GM21786 (cell line): ENCODE measurements around the gene MOB1A.
A peak's percentile ranks its signal among the peaks of the same experiment; 100 is the strongest.
"Not testable (repeated sequence)": the region's sequence is repeated elsewhere in the genome, so short reads cannot be mapped to it uniquely, and the experiment has no call there.

Source experiments
- ATAC-seq: cut with Tn5 transposase; IDR thresholded peaks from one replicate; pipeline ENCODE4 v1.9.1; 2021; ENCODE audit not compliant: unreplicated experiment

Gene MOB1A

GRCh38 chr2:74178211-74179062 is at the start of gene MOB1A:
MOB1A (minus strand) TSS chr2:74178879; CDS start chr2:74178674, 205 bp downstream.
- peak; percentile 80 for ATAC-seq

GRCh38 chr2:74227646-74228045 is 49.0 kb upstream of the MOB1A start:
- ATAC-seq: no peak

GRCh38 chr2:74226648-74227213 is 48.1 kb upstream of the MOB1A start:
- ATAC-seq: no peak

GRCh38 chr2:74225698-74226459 is 47.2 kb upstream of the MOB1A start:
- no peak for ATAC-seq

- ATAC-seq: no peak
Measured at GRCh38 chr2:74223941-74224770, 45.5 kb upstream of the MOB1A start.

- ATAC-seq: no peak
Measured at GRCh38 chr2:74222300-74222650, 43.6 kb upstream of the MOB1A start.

- ATAC-seq: no peak
Measured at GRCh38 chr2:74221604-74222299, 43.1 kb upstream of the MOB1A start.

- no peak for ATAC-seq
Measured at GRCh38 chr2:74221091-74221490, 42.4 kb upstream of the MOB1A start.

- ATAC-seq: no peak
Measured at GRCh38 chr2:74219846-74220486, 41.3 kb upstream of the MOB1A start.

- ATAC-seq: no peak
Measured at GRCh38 chr2:74216642-74217041, 38.0 kb upstream of the MOB1A start.

- ATAC-seq: not testable (repeated sequence)
Measured at GRCh38 chr2:74215771-74216170, 37.1 kb upstream of the MOB1A start.

GRCh38 chr2:74212702-74213410 is 34.2 kb upstream of the MOB1A start:
- no peak for ATAC-seq

GRCh38 chr2:74206180-74206688 is 27.6 kb upstream of the MOB1A start:
- peak; percentile 61 for ATAC-seq

- ATAC-seq: peak; percentile 44
Measured at GRCh38 chr2:74205596-74205995, 26.9 kb upstream of the MOB1A start.

GRCh38 chr2:74205113-74205512 is 26.4 kb upstream of the MOB1A start:
- no peak for ATAC-seq

GRCh38 chr2:74204436-74204835 is 25.8 kb upstream of the MOB1A start:
- no peak for ATAC-seq

GRCh38 chr2:74201596-74201995 is 22.9 kb upstream of the MOB1A start:
- ATAC-seq: no peak

GRCh38 chr2:74201196-74201595 is 22.5 kb upstream of the MOB1A start:
- ATAC-seq: no peak

GRCh38 chr2:74199871-74200305 is 21.2 kb upstream of the MOB1A start:
- ATAC-seq: no peak
